Activated naive CD8-positive, alpha-beta T cell treated with anti-CD3 and anti-CD28 coated beads, Interleukin-2, amount 50 U/mL, for 16 hours (primary cell): ENCODE measurements around the gene NMNAT2.

Experiments used
- DNase-seq: peaks from one replicate; pipeline ENCODE4 v3.0.0-alpha.2; 2020; ENCODE audit warnings: low read depth, low spot score

NMNAT2 gene

GRCh38 chr1:183315991-183316758 is 102.0 kb downstream of the NMNAT2 start:
- no peak for DNase-seq

DNA sequence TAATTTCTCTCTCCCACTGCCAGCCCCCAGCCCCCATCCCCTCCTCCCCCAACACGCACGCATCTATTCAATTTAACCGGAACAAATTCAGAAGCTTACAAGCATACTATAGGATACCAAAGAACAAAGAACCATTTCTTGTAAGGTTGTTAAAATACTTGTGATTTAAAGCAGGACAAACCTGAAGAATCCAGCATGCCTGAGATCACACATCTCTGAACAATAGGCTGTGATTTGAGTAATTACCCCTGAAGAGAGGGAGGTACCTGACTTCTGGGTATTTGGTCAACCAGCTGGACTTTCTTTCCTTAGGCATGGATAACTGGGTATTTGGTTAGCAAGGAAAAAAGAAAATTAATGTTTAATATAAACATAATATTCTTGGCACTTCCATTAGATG is 105.1 kb downstream of the NMNAT2 start:
- no peak for DNase-seq

DNA sequence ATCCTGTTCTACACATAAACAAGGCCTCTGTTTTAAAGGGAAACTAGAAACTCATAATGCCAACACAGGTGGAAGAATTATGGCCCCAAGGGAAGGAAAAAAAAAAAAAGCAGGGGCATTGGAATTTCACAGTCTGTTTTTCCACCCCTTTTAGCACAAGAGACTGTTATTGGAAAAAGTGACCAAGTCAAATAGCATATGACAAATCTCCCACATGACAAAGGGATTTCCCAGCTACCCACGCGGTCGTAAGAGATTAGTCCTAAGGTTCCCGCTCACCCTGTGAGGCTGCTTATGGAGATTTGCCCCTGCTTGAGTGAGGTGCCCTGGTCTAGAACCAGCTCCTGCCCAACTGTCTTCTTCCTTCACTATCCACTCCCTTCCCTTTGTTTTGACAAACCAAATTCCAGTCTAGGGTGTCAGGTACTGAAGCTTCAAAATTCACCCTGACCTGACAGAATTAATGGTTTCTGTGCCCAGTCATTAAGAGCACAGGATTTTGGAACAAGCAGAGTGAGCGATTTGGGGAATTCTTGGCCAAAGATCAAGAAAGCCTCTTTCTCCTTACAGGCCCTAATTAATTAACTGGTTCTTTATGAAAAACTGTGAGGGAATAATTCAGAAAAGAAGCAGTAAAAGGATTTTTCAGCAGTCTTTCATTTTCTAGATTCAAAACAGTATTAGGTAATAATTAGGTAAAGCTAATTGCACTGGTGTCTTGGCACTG is 107.3 kb downstream of the NMNAT2 start:
- no peak for DNase-seq

DNA sequence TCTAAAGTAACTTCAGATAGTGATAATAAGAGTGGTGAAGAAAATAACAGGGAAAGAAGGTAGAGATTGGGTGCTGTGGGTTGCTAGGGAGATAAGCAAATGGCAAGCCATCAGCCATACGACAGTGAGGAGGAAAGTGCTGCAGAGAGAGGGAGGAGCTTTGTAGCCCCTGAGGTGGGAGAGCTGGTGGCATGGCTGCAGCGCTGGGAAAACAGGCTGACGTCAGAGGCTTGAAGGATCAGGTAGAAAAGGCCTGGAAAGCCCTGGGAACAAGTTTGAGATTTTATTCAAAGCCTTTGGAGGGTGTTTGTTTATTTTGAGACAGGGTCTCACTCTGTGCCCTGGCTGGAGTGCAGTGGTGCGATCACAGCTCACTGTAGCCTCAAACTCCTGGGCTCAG is 109.5 kb downstream of the NMNAT2 start:
- no peak for DNase-seq

DNA sequence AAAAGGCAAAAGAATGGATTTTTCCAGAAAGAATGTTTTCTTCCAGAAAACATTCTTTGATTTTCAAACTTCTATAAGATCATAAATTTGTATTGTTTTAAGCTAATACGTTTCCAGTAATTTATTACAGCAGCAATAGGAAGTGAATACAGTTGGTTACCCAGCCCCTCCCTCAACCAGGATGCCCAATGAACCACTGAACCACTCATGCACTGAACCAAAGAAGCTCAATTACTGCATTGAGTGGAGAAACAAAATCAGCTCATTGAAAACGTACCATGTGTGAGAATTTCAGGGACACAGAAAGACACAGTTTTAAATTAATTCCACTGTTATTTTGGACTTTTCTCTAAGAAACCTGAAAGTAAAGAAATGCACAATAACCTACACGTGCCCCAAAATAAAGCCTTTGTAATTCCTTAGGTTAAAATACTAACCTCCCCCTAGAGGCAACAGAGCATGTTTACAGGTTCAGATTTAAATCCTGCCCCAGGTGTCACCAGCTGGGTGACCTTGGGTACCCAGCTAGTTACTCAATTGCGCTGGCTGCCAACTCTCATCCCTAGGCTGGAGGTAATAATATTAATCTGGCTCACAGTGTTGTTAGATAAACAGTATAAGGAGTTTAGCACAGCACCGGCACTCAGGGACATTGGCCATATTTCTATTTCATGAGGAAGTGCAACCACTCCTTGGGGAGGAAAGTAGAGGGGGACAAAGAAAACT is 111.7 kb downstream of the NMNAT2 start:
- no peak for DNase-seq

DNA sequence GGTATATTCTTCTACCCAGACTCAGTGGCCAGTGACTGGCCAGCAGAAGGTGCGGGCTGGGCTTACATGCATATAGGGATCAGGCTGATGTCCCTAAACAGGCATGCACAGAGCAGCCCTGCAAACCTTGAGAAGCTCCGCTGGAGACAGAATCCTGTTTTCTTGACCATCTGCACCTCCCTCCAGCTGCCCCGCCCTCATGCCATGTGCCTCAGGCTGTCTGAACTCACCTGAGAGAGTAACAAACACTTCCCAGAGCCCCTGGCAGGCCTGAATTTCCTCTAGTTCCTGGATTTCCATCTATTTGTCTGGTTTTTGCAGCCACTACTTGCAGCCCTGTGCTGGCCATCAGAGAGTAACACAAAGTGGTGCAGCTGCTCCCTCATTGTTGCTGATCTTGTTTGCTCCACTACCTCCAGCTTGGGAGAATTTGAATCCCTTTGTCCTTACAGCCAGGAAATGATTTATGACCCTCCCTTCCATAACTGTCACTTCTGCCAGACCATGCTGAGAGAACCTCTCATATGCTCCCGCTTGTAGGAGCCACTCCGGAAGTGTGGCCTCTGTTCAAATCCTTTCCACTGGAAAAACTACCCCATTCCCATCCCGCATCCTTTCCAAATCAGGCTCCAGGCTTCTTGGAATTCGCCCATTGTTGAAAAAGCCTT is 113.6 kb downstream of the NMNAT2 start:
- no peak for DNase-seq

- no peak for DNase-seq
Observed at GRCh38 chr1:183303901-183304300, 114.3 kb downstream of the NMNAT2 start.

GRCh38 chr1:183303323-183303645 is 114.9 kb downstream of the NMNAT2 start:
- no peak for DNase-seq

DNA sequence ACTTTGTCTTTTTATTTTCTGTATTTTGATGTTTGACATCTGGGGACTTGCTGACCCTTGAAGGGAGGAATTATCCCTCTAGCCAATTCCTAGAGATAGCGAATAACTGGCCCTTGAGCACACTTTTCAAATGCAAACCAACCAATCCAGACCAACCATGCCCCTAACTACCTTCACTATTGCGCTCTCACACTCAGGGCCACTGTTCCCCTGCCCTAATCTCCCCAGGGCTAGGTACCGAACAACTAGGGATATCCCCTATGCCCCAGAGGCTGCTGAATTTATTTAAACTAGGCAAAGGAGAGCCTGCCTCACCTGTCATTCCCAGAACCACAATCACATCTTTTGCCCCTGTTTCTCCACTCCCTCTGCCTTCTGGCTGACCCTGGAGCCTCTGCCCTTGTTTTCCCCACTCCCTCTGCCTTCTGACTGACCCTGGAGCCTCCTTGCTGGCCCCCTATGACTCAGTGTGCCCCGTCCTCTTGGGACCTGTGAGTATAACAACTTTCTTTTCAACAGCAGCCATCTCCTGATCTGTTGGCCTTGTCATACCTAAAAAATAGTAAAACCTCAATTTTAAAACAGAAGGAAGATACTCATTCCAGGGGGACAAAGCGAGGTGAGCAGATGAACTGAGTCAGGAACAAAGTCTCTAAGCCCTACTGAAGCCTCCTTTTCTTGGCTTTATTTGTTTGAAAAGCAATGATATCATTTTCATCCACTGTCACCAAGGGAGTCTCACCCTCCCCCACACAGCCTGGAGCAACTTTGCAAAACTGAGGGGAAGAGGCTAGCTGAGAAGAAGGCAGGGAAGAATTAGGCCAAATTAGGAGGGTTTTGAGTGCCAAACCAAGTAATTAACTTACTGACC is 115.5 kb downstream of the NMNAT2 start:
- DNase-seq = no peak

- DNase-seq = no peak
Observed at GRCh38 chr1:183301239-183301638, 116.9 kb downstream of the NMNAT2 start.

GRCh38 chr1:183300828-183301227 is 117.4 kb downstream of the NMNAT2 start:
- DNase-seq = no peak

GRCh38 chr1:183300395-183300794 is 117.8 kb downstream of the NMNAT2 start:
- no peak for DNase-seq

GRCh38 chr1:183296782-183297181 is 121.4 kb downstream of the NMNAT2 start:
- DNase-seq = no peak

- DNase-seq = no peak
Observed at GRCh38 chr1:183295521-183295920, 122.7 kb downstream of the NMNAT2 start.

DNA sequence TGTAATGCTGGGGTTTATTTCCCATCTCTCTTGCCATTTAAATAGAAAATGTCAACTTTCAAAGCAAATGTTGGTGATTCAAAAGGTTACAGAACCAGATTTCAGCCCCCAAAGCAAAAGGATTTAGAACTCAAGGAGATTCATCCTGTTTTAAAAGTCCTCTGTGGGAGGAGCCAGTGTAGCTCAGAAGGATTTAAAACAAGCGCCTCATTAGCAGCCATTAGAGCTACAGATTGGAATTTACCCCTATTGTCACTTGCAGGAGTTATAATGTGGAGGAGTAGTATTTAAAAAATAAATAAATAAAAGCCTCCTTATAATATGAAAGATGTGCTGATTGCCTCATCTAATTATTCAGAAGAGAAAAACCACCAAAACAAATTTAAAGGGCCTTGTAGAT is 124.3 kb downstream of the NMNAT2 start:
- no peak for DNase-seq

DNA sequence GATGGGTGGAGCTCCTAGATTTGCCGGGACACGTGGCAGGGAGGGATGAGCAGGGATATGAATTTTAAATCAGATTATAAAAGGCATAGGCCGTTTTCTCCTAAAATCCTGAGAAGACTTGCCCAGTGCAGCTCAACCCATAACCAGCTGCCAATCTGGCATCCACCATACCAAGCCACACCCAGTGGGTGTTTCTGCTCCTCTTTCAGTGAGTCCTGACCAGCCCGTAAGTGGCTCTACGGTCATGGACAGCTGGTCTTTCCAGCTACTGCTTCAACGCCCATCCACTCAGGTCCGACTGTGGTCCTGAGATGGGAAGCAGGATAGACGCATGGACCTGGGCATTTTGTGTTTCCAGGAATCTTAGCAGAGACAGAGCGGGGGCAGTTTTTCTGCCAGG is 124.9 kb downstream of the NMNAT2 start:
- DNase-seq = no peak

DNA sequence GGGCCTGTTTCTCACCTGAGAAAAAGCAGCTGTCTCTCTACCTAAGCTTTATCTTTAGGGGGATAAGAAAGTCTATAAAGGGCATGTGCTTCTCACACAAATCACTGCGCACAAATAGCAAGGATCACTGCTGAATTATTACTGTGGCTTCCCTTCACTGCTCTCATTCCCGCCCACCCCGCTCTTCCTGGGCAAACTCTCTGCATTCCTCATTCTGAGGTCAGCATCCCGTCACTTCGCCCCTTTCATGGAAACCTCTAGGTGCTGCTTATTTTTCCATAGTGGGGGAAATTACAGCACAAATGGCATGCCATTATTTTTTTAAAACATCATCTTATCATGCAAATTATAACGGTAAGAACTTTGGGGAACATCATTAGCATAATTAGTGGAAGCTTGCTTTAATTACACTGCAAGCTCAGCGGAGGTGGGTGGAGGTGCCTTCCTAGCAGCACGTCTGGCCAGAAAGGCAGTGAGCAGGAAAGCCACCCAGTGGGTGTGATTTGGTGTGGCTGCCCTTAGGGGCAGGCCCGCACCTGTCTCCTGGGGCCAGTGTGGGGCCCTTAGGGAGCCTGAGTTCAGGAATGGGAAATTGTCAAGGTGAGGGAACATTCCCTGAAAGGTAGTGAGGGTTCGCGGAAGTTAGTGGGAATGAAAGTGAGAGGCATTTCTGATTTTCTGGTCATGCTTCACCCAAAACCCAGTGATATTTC is 126.2 kb downstream of the NMNAT2 start:
- no peak for DNase-seq

DNA sequence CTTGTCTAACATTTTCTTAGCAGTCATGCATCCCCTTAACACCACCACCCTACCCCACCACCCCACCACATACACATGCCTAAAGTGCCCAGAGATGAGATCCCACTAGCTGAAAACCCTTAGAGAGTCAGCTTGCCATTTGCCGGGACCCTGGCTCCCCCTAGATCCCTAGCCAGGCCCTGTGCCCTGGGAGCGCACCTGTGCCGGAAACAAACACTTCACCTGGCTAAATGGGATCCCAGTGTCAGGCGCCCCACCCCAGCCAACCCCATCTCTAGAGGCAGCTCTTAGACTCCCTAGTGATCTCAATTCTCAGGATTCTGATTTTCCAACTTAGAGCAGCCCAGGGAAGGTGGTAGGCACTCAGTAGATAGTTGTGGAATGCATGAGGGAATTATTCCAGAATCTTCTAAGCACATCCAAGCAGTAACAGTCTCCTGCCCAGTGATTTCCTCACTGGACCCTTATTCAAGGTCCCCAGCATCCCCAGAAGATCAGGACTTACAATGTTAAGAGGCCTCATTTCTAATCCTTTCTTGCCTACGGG is 126.9 kb downstream of the NMNAT2 start:
- no peak for DNase-seq

- no peak for DNase-seq
Observed at GRCh38 chr1:183290628-183291027, 127.6 kb downstream of the NMNAT2 start.

DNA sequence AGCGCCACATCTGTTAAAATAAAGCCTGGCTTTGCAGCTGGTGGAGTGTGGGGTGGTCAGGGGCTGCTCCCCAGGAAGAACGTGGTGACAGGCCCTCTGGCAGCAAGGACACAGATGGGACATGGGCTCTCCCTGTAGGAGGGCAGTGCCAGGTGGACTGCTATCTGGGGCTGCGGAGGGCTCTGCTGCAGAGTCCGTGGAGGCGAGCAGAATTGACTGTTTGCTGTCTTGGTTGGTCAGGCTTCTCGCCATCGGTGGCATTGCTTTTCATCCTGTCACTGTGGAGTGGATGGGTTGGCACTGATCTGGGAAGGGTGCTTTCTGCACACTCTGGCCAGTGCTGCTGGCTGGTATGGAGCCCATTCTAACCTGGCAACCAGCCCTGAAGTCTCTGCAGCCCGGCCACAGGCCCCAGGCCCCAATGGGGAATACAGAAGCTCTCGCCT is 129.1 kb downstream of the NMNAT2 start:
- no peak for DNase-seq
